GM18868 (cell line): ENCODE data around the gene BUB1.
"Not testable (repeated sequence)": the region's sequence is repeated elsewhere in the genome, so short reads cannot be mapped to it uniquely, and the experiment has no call there.

Experiments used
- ATAC-seq: cut with Tn5 transposase; IDR thresholded peaks from one replicate; pipeline ENCODE4 v1.9.1; 2021; ENCODE audit warnings: mild to moderate bottlenecking, moderate library complexity; ENCODE audit not compliant: unreplicated experiment

The BUB1 gene

GRCh38 chr2:110677530-110678456, at the start of gene BUB1:
BUB1 (minus strand) TSS chr2:110678063; CDS start chr2:110677995, 68 bp downstream.
- peak; percentile 78 for ATAC-seq

- ATAC-seq: no peak
These were observed 48.4 kb upstream of the BUB1 start for GRCh38 chr2:110726285-110726684.

GRCh38 chr2:110725859-110726258, 48.0 kb upstream of the BUB1 start:
- no peak for ATAC-seq

GRCh38 chr2:110725370-110725769, 47.5 kb upstream of the BUB1 start:
- ATAC-seq: no peak

- ATAC-seq: no peak
These were observed 47.0 kb upstream of the BUB1 start for GRCh38 chr2:110724820-110725219.

GRCh38 chr2:110720547-110720946, 42.7 kb upstream of the BUB1 start:
- no peak for ATAC-seq

GRCh38 chr2:110718990-110719389, 41.1 kb upstream of the BUB1 start:
- no peak for ATAC-seq

GRCh38 chr2:110718382-110718781, 40.5 kb upstream of the BUB1 start:
- peak; percentile 57 for ATAC-seq

- no peak for ATAC-seq
These were observed 39.9 kb upstream of the BUB1 start for GRCh38 chr2:110717734-110718133.

- ATAC-seq: no peak
These were observed 39.2 kb upstream of the BUB1 start for GRCh38 chr2:110716959-110717645.

- ATAC-seq: no peak
These were observed 36.8 kb upstream of the BUB1 start for GRCh38 chr2:110714452-110715224.

- peak; percentile 65 for ATAC-seq
These were observed 35.9 kb upstream of the BUB1 start for GRCh38 chr2:110713513-110714362.

- no peak for ATAC-seq
These were observed 34.9 kb upstream of the BUB1 start for GRCh38 chr2:110712737-110713136.

GRCh38 chr2:110708455-110708854, 30.6 kb upstream of the BUB1 start:
- ATAC-seq: no peak

GRCh38 chr2:110707386-110707965, 29.6 kb upstream of the BUB1 start:
- no peak for ATAC-seq

- ATAC-seq: no peak
These were observed 24.9 kb upstream of the BUB1 start for GRCh38 chr2:110702514-110703380.

GRCh38 chr2:110698253-110698652, 20.4 kb upstream of the BUB1 start:
- ATAC-seq: not testable (repeated sequence)

- ATAC-seq: not testable (repeated sequence)
These were observed 17.5 kb upstream of the BUB1 start for GRCh38 chr2:110695146-110695898.
